OCI-LY1 (cell line): ENCODE measurements around the gene LMTK3.
A peak's percentile ranks its signal among the peaks of the same experiment; 100 is the strongest.

Experiments
- H2AFZ ChIP-seq: fragments of 200-600 bp; sonication (generic), shearing (Covaris generic); 2 replicates; pipeline ENCODE4 v1.6.0; 2014; ENCODE audit warnings: antibody characterized with exemption, mild to moderate bottlenecking, low read length
- H3F3A ChIP-seq: fragments of 200-600 bp; sonication (generic), shearing (Covaris generic); 2 replicates; pipeline ENCODE4 v1.6.0; 2014; ENCODE audit warnings: mild to moderate bottlenecking, antibody characterized with exemption, low read length, moderate library complexity; ENCODE audit not compliant: insufficient read depth
- H3K27ac ChIP-seq: fragments of 200-600 bp; sonication (generic); 2 replicates; pipeline ENCODE4 v1.5.1; 2014; ENCODE audit warnings: low read length, mixed run types, mild to moderate bottlenecking, low read depth; ENCODE audit not compliant: poor library complexity, severe bottlenecking
- H3K27me3 ChIP-seq: fragments of 200-600 bp; sonication (generic); 2 replicates; pipeline ENCODE4 v1.6.0; 2014; ENCODE audit warnings: antibody characterized with exemption, mild to moderate bottlenecking, low read length, moderate library complexity; ENCODE audit not compliant: insufficient read depth
- H3K36me3 ChIP-seq: fragments of 200-600 bp; sonication (generic); 2 replicates; pipeline ENCODE4 v1.6.1; 2014; ENCODE audit warnings: mild to moderate bottlenecking, antibody characterized with exemption, low read length, moderate library complexity, mixed read lengths; ENCODE audit not compliant: insufficient read depth
- H3K4me1 ChIP-seq: fragments of 200-600 bp; sonication (generic); 2 replicates; pipeline ENCODE4 v1.5.1; 2014; ENCODE audit warnings: mild to moderate bottlenecking, low read length, moderate library complexity; ENCODE audit not compliant: insufficient read depth, severe bottlenecking
- H3K4me2 ChIP-seq: fragments of 200-600 bp; sonication (generic), shearing (Covaris generic); 2 replicates; pipeline ENCODE4 v1.6.1; 2014; ENCODE audit warnings: low read length
- H3K4me3 ChIP-seq: fragments of 200-600 bp; sonication (generic); 2 replicates; pipeline ENCODE4 v1.5.1; 2014; ENCODE audit warnings: low read length, low read depth, mild to moderate bottlenecking, mixed read lengths; ENCODE audit not compliant: poor library complexity, severe bottlenecking
- H3K79me2 ChIP-seq: fragments of 200-600 bp; shearing (Covaris generic); 2 replicates; pipeline ENCODE4 v1.6.1; 2016; ENCODE audit warnings: mixed run types, low read length, mixed read lengths; ENCODE audit not compliant: insufficient read depth
- H3K9ac ChIP-seq: fragments of 200-600 bp; sonication (generic), shearing (Covaris generic); 2 replicates; pipeline ENCODE4 v1.6.1; 2014; ENCODE audit warnings: mild to moderate bottlenecking, low read length, mixed read lengths
- H3K9me2 ChIP-seq: fragments of 200-600 bp; sonication (generic), shearing (Covaris generic); 2 replicates; pipeline ENCODE4 v1.6.1; 2014; ENCODE audit warnings: low read depth, mild to moderate bottlenecking, low read length, mixed read lengths
- H3K9me3 ChIP-seq: fragments of 200-600 bp; shearing (Covaris generic); 2 replicates; pipeline ENCODE4 v1.6.1; 2014; ENCODE audit warnings: low read length, mixed read lengths
- H4K20me1 ChIP-seq: fragments of 200-600 bp; sonication (generic), shearing (Covaris generic); 2 replicates; pipeline ENCODE4 v1.6.0; 2016; ENCODE audit warnings: mild to moderate bottlenecking, low read length; ENCODE audit not compliant: insufficient read depth
- CTCF ChIP-seq: fragments of 200-600 bp; sonication (generic), shearing (Covaris generic); IDR thresholded peaks from 2 replicates; pipeline ENCODE4 v1.5.1; 2017; ENCODE audit warnings: mild to moderate bottlenecking, antibody characterized with exemption, low read length, moderate library complexity, mixed read lengths
- EZH2 ChIP-seq: fragments of 200-600 bp; sonication (generic), shearing (Covaris generic); IDR thresholded peaks from 2 replicates; pipeline ENCODE4 v1.8.0; 2017; ENCODE audit warnings: borderline replicate concordance, mixed run types, mild to moderate bottlenecking, antibody characterized with exemption, low read length, moderate library complexity, mixed read lengths

The LMTK3 gene

GRCh38 chr19:48450441-48450840, 61.2 kb downstream of the LMTK3 start:
- H3K4me2 ChIP-seq = no peak overlapping the region
- no peaks in the 10 kb centered on the region for H3K27me3 ChIP-seq
- peaks cover 83% of the 10 kb centered on the region for H3K36me3 ChIP-seq
- no peaks in the 10 kb centered on the region for H3K9me3 ChIP-seq
- TF ChIP-seq EZH2 = no peak
- no peak overlapping the region for H2AFZ ChIP-seq
- H3K4me3 ChIP-seq = no peak overlapping the region
- no peaks in the 10 kb centered on the region for H3F3A ChIP-seq
- H3K9me2 ChIP-seq = no peaks in the 10 kb centered on the region
- H3K9ac ChIP-seq = no peak overlapping the region
- no peak overlapping the region for H3K27ac ChIP-seq
- H3K4me1 ChIP-seq = peaks cover 10% of the 10 kb centered on the region
- no peaks in the 10 kb centered on the region for H4K20me1 ChIP-seq
- no peaks in the 10 kb centered on the region for H3K79me2 ChIP-seq

- Histone ChIP-seq H3K79me2 (no peaks in the 10 kb centered on the region), H3K36me3 (peaks cover 66% of the 10 kb centered on the region), H3K9ac (no peak overlapping the region)
Measured at GRCh38 chr19:48448563-48448962, 63.1 kb downstream of the LMTK3 start.

GRCh38 chr19:48446579-48446978, 65.1 kb downstream of the LMTK3 start:
- Histone ChIP-seq H3K9me3 (no peaks in the 10 kb centered on the region), H3K36me3 (peaks cover 46% of the 10 kb centered on the region), H3K79me2 (no peaks in the 10 kb centered on the region), H3K4me3 (peak overlapping the region; percentile 71), H3K4me2 (peak overlapping the region; percentile 78), H3K27me3 (no peaks in the 10 kb centered on the region), H3K4me1 (peaks cover 26% of the 10 kb centered on the region), H4K20me1 (no peaks in the 10 kb centered on the region), H2AFZ (no peak overlapping the region), H3K27ac (peak overlapping the region; percentile 73), H3K9me2 (no peaks in the 10 kb centered on the region), H3K9ac (peak overlapping the region; percentile 73), H3F3A (no peaks in the 10 kb centered on the region)
- TF ChIP-seq CTCF (0 out of 2 replicates have a peak, but pooled peaks have one; percentile 2), EZH2 (no peak)

More at GRCh38 chr19:48448563-48448962, 63.1 kb downstream of the LMTK3 start:
- Histone ChIP-seq H2AFZ (no peak overlapping the region), H4K20me1 (no peaks in the 10 kb centered on the region), H3K9me3 (no peaks in the 10 kb centered on the region), H3F3A (no peaks in the 10 kb centered on the region), H3K9me2 (no peaks in the 10 kb centered on the region), H3K27ac (no peak overlapping the region), H3K27me3 (no peaks in the 10 kb centered on the region), H3K4me3 (no peak overlapping the region), H3K4me1 (peaks cover 26% of the 10 kb centered on the region), H3K4me2 (no peak overlapping the region)
- no peak for TF ChIP-seq EZH2
- no peak for TF ChIP-seq CTCF
